Right forelimb (tissue), 1 donor: ENCODE measurements around the gene ZNF3.
"Not testable (repeated sequence)": the region's sequence is repeated elsewhere in the genome, so short reads cannot be mapped to it uniquely, and the experiment has no call there.

Source experiments
- DNase-seq: peaks from one replicate; pipeline ENCODE4 v3.0.0-alpha.2; 2018

Gene ZNF3

DNA sequence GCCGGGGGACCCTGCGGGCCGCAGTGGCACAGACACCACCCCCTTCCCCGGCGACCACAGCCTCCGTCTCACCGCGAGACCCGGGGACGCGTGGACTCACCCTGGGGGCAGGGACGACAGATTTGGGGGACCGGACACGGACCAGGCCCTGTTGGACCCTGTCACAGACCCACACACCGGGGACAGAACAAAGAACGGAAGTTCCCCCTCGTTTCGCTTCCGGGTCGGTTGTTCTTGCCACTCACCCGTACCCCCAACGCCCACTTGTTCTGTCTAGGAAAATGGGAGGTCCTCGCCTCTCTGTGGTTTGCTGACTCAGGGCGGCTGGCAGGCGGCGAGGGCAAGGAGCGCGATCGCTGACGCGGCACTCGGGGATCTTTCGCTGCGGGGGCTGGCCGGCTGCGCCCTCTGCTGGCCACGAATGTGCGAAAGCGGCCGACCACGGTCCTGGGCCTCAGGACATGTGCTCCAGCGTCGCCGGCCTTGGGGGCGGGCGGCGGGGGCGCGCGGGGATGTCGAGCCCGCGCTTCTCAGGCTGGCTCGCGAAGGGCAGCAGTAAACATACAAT is at the start of gene ZNF3:
TSS of gene ZNF3 (minus strand) at position 189 of the 568 bp plus-strand sequence. CDS start 4,366 bp downstream, outside the sequence.
- DNase-seq, result peak; percentile 99

DNA sequence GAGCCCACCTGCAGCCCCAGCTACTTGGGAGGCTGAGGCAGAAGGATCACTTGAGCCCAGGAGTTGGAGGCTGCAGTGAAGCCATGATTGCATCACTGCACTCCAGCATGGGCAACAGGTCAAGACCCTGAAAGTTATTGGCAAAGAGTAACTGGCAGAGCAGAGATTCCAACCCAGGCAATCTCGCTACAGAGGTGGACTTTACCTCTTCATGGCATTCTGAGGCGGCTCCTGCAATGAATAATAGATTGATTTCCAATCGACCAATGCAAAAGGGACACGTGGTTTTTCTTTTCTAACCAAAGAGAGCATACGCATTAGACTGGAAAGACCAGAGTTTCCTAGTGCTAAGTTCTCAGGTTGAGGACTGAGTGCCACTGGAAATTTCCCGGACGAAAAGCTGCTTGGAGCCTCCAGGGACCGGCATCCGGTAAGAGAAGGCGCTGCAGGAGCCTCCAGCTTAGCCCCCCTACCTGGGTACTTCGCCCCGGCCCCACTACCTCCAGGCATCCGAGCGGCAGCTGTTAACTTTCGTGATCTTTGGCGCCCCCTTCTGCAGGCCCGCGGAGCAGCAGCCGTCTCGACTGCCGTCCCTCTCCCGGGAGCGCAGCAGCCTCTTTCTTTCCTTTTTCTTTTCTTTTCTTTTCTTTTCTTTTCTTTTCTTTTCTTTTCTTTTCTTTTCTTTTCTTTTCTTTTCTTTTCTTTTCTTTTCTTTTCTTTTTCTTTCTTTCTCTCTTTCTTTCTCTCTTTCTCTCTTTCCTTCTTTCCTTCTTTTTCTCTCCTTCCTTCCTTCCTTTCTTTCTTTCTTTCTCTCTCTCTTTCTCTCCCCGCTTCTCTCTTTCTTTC is 49.3 kb upstream of the ZNF3 start:
- DNase-seq, result peak; percentile 88

DNA sequence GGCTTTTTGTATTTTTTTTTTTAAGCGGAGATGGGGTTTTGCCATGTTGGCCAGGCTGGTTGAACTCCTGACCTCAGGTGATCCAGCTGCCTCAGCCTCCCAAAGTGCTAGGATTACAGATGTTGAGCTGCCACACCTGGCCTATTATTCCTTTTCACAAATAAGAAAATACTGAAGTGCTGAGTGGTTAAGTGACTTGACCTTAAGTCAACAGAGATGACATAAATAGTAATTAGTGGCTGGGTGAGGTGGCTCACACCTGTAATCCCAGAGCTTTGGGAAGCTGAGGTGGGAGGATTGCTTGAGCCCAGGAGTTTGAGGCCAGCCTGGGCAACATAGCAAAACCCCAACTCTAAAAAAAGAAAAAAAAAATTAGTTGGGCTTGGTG is 48.7 kb upstream of the ZNF3 start:
- not testable (repeated sequence) for DNase-seq

DNA sequence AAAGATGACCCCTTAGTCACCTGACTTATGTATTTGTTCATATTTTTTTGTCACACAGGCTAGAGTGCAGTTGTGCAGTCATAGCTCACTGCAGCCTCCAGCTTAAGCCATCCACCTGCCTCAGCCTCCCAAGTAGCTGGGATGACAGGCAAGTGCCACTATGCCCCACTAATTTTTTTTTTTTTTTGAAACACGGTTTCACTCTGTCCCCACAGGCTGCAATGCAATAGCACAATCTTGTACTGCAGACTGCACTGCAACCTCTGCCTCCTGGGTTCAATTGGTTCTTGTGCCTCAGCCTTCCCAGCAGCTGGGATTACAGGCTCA is 47.1 kb upstream of the ZNF3 start:
- no peak for DNase-seq

DNA sequence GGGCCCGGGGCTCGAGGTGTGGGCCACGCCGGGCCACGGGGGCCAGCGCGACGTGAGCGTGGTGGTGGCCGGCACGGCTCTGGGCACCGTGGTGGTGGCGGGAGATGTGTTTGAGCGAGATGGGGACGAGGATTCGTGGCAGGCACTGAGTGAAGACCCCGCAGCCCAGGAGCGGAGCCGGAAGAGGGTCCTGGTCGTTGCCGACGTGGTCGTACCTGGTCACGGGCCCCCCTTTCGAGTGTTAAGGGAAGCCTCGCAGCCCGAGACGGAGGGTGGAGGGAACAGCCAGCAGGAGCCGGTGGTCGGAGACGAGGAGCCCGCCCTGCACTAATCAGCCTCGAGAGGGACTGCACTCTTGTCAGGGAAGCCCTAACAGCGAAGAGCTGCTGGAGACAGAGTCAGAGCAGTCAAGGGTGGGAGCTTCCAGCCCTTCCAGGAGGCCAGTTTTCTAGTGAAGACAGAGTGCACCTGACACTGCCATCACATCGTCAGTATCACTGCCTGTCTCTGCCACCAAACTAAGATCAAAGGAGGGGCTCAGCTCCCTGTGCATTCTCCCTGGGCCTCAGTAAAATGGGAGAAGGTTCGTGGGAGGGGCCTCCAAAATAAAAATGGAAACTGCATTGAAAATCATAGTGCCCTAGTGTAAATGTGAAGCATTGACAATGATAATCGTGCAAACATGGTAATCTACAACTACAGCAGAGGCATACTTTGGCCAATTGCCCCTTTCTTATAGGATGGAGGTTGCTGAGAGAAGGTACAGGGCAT is 46.5 kb upstream of the ZNF3 start:
- peak; percentile 54 for DNase-seq

DNA sequence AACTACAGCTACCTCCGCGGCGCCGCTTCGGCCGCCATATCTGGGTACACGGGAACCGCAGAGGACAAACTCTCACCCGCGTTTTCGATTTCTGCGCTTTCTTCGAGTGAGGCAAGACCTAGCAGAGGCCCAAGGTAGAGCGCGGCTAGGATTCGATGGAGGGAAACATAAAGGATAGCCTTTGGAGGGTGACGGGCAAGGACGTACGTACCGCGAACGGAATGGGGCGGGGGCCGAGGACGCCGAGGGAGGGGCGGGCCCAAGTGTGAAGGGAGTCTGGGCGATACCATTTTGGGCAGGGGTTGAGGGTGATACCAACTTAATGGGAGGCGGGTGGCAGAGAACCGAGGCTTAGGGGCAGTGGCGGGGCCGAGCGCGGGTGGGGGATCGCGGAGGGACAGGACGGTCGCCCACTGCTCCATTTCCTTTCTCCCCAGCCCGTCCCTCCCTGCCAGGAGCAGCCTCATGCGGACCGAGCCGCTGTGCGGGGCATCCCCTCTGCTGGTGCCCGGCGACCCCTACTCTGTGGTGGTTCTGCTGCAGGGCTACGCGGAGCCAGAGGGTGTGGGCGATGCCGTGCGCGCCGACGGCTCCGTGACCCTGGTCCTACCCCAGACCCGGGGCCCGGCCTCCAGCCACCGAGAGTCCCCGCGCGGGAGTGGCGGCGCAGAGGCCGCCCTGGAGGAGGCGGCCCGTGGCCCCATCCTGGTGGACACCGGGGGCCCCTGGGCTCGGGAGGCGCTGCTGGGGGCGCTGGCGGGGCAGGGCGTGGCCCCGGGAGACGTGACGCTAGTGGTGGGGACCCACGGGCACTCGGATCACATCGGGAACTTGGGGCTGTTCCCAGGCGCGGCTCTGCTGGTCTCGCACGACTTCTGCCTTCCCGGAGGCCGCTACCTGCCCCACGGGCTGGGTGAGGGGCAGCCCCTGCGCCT is 45.7 kb upstream of the ZNF3 start, which contains the start of gene MBLAC1:
TSS of gene MBLAC1 (plus strand) at position 37 of the 935 bp plus-strand sequence. CDS start at position 466, 429 bp downstream.
- DNase-seq, result peak; percentile 95

DNA sequence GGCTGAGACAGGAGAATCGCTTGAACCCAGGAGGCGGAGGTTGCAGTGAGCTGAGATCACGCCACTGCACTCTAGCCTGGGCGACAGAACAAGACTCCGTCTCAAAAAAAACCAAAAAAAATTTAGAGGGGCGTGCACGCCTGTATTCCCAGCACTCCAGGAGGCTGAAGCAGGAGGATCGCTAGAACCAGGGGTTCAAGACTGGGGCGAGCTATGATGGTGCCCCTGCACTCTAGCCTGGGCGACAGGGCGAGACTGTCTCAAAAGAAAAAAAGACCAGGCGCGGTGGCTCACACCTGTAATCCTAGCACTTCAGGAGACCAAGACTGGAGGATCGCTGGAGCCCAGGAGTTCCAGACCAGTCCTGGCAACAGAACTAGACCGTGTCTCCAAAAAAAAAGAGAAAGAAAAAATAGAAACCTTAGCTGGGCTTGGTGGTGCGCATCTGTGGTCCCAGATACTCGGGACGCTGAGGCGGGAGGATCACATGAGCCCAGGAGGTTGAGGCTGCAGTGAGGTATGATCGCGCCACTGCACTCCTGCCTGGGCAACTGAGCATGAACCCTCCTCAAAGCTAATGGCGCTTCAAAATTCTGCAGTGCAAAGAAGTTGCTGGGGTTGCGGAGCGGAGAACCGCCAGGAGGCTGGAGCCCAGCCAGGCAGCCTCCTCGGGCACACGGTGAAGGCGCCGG is 44.9 kb upstream of the ZNF3 start:
- DNase-seq, result no peak

DNA sequence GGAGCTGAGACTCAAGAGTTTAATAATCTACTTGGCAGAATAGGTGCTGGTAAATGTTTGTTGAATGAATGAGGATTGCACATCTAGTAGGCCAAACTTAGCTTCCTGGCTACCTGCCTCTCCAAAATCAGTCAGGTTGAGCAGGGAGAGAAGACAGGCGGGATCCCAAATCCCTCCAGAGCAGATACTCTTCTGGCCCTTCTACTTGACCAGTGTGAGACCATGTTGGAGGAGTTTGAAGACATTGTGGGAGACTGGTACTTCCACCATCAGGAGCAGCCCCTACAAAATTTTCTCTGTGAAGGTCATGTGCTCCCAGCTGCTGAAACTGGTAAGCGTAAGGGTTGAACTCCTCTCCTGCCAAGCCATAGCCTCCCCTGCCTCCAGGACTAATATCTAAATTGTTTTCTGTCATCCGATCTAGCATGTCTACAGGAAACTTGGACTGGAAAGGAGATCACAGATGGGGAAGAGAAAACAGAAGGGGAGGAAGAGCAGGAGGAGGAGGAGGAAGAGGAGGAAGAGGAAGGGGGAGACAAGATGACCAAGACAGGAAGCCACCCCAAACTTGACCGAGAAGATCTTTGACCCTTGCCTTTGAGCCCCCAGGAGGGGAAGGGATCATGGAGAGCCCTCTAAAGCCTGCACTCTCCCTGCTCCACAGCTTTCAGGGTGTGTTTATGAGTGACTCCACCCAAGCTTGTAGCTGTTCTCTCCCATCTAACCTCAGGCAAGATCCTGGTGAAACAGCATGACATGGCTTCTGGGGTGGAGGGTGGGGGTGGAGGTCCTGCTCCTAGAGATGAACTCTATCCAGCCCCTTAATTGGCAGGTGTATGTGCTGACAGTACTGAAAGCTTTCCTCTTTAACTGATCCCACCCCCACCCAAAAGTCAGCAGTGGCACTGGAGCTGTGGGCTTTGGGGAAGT is 43.0 kb upstream of the ZNF3 start:
- DNase-seq, result no peak

DNA sequence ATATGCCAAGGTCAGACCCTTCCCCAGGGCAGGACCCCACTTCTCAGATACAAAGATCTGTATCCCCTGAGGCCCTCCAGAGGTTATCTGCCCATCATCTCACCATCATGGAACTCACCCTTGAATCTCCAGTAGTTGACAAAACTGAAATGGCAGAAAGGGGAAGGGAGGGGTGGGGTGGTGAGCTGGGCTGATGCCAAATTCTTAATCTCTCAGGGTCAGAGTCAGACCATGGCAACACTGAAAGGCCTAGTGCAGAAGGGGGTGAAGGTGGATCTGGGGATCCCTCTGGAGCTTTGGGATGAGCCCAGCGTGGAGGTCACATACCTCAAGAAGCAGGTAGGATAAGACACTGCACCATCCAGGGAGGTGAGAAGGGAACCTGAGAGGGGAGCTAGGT is 41.0 kb upstream of the ZNF3 start:
- no peak for DNase-seq

DNA sequence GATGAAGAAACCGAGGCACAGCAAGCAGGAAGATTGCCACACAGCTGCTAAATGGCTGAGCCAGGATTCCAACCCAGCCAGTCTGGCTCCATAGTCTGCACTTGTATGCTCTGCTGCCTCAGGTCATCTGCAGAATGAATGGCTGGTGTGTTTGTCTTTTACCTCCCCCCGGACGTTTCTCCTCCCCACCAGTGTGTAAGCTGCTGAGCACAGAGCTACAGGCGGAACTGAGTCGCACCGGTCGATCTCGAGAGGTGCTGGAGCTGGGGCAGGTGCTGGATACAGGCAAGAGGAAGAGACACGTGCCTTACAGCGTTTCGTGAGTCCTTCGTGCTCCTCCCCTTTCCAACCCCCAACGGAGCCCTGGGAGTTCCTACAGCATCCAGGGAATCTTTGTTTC is 40.5 kb upstream of the ZNF3 start:
- no peak for DNase-seq

DNA sequence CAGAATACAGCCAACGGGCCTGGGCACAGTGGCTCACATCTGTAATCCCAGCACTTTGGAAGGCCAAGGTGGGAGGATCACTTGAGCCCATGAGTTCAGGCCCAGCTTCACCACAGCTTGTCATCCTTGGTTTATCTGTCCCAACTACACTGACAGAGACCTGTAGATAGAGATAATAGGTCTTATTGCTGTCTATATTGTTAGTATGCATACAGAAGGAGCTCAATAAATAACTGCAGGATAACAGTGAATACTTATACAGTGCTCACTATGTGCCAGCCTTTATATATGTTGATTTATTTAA is 39.2 kb upstream of the ZNF3 start:
- DNase-seq, result no peak

DNA sequence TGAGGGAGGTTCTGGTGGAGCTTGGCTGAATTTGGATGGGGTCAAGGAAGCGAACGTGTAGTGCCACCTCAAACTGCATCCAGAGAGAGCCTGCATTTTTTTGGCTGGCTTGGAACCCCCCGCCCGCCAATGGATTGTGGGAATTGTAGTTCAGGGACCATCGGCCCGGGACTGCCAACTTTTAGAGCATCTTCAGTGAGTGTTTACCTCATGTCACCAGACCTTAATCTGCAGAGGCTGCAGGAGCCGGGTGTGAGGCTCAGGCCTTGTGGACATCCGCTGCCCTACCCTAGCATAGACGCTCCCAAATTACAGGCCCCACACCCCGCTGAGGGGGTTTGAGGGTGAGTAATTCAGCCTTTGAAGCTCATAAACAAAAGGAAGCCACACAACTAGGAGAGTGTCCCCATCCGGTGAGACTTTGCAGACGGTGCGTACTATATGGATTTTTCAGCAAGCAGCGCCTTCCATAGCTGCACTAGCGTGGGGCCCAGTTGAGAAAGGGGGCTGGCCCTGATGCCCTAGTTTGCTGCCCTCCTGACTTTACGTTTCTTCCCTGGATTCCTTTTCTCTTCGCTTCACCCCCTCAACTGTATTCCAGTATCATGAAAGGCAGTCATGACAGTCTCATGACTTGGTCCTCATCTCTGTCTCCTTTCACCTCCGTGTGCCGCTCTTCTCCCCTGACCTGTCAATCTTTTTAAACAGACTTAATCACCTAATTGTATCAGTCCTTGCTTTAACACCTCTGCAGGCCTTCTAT is 38.6 kb upstream of the ZNF3 start:
- DNase-seq, result peak; percentile 87

DNA sequence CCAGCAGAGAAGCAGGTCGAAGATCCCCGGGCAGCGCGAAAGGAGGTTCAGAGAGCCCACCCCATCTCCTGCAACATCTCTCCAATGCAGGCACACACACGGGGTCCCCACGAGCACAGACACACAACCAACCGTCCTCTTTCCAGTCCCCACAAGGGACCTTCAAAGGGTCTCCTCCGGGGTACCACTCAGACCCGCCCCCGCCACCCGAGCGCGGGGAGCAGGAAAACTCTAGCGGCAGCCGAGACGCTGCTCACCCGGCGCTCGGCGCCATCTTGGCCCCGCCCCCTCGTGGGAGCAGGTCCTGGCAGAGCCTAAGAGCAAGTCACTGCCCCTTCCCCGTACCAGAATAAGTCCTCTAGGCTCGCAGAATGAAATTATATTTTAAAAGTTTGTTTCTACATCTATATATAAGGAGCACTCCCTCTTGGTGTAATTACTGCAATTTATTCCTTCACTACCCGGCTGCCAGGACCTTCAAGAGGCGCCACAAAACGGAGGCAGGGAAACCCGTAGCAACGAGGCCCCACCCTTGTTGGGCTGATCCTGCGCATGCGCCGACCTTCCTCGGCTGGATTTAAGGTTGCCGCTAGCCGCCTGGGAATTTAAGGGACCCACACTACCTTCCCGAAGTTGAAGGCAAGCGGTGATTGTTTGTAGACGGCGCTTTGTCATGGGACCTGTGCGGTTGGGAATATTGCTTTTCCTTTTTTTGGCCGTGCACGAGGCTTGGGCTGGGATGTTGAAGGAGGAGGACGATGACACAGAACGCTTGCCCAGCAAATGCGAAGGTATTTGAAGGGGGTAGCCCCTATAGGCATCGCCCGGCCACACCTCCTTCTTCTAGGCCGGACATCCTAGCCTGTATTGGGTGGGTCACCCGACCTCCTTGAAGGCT is 37.8 kb upstream of the ZNF3 start, which contains the start of the genes CNPY4 and TAF6:
TSS of gene CNPY4 (plus strand) at position 563 of the 898 bp plus-strand sequence. CDS start at position 674, 111 bp downstream.
TSS of gene TAF6 (minus strand) at position 287 of the 898 bp plus-strand sequence. CDS start 5,149 bp downstream, outside the sequence.
- DNase-seq, result peak; percentile 96

DNA sequence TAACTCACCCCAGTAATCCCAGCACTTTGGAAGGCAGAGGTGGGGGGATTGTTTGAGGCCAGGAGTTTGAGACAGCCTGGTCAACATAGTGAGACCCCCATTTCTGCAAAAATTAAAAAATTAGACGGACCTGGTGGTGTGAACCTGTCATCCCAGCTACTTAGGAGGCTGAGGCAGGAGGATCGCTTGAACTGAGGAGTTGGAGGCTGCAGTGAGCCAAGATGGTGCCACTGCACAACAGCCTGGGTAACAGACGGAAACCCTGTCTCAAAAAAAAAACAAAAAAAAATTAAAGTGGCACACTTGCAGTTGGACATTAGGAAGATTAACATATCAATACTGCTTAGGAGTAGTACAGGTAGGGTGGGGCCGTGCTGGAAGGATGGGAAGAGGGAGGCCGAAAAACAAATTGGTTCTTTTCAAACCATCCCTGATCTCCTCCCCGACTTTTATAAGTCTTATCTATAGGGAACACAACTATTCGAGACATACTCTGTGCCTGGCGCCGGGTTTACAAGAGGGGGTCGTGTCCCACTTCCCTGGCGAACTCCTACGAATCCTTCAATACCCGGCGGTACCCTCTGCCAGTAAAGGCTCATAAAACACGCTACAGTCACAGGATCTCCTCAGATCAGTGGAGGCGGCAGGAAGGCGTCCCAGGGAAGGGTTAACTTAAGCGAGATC is 37.0 kb upstream of the ZNF3 start:
- DNase-seq, result no peak

DNA sequence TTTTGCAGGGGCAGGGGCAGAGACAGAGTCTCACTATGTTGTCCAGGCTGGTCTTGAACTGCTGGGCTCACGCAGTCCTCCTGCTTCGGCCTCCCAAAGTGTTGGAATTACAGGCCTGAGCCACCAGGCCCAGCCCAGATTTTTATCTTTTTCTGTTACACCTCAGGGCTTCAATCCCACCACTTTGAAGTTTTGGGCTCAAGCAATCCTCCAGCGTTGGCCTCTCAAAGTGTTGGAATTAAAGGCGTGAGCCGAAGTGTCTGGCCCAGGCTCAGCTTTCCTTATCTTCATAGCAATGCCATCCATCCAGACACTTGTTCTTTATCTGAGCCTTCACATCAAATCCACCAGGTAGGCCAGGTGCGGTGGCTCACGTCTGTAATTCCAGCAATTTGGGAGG is 33.5 kb upstream of the ZNF3 start:
- no peak for DNase-seq

DNA sequence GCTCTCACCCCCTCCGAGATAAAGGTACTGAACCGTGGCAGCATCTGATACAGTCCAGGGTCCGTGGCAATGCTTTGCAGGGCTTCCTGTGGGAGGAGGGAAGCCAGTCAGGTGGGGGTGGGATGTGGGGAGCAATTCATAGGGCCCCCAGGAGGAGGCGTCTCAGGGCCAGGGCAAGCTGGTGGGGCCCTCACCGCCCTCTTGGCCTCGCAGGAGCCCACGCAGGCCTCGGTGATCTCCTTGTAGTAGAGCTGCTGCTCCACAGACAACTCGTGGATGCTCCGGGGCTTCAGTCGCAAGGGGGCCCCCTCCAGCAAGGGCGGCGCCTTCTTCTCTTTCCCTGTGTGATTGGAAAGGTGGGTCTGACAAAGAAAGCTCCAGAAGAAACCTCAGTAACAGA is 30.4 kb upstream of the ZNF3 start:
- no peak for DNase-seq

DNA sequence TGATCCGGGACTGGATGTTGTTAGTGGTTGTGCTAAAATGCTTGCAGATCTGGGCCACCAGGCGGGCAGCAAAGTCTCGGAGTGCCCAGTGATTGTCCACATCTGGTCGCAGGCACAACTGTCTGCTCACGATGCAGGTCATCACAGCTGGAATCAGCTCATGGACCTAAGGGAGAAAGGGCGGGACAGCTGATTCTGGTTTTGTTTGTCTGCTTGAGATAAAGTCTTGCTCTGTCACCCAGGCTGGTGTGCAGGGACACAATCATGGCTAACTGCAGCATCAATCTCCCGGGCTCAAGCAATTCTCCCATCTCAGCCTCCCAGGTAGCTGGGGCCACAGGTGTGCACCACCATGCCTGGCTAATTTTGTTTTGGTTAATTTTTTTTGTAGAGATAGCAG is 29.6 kb upstream of the ZNF3 start:
- DNase-seq, result no peak

DNA sequence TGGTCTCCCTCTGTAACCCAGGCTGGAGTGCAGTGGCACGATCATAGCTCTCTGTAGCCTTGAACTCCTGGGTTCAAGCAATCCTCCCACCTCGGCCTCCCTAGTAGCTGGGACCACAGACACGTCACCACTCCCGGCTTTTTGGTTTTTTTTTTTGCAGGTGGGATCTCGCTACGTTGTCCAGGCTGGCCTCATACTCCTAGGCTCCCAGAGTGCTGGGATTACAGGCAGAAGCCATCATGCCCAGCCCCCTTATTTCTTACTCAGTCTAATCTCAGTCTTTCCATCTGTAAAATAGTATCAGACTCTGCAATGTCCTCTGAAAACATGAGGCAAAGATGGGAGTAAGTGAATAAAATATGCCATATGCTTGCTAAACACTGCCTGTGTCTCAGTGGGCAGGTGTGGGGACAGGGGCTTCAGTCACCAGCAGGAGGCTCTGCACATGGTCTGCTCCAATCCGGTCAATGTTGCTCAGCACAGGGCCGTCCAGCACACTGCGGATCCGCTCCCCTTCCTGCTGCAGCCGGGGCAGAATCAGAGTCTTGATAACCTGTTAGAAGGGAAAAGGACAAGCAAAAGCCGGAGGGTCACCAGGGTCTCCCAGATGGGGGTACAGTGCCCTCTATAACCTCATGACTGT is 28.1 kb upstream of the ZNF3 start:
- DNase-seq, result no peak
